H1 (cell line): ENCODE results near the gene COL4A2. TPM values are rescaled to one million over a fixed set of nuclear protein-coding genes. Genes with fewer than 3 reads are reported as not detected.

Source experiments
- CTCF ChIA-PET: fragments of 300-600 bp; sonication (Branson Sonifier 250); formaldehyde crosslinking; loops from one replicate; lab custom pipeline; 2021; ENCODE audit not compliant: partially characterized antibody; lab: Charles Lee
- POLR2A ChIA-PET: fragments of 300-600 bp; sonication (Branson Sonifier 250); formaldehyde crosslinking; loops from one replicate; lab custom pipeline; 2021; ENCODE audit warnings: inconsistent platforms; ENCODE audit not compliant: partially characterized antibody; lab: Charles Lee
- DNase-seq, 2 experiments: peaks; one replicate each; pipeline versions ENCODE4 v3.0.0 to v3.0.0-alpha.2; 2010 to 2022; ENCODE audit warnings: low spot score in 2 of 2, low read depth in 1 of 2, mixed read lengths in 1 of 2
- FAIRE-seq: peaks from 2 replicates; lab custom pipeline; 2011; peaks lifted over from hg19 to GRCh38; lab: Jason Lieb, UNC
- H2AFZ ChIP-seq: 2 replicates; pipeline ENCODE4 v1.8.1; 2012; ENCODE audit warnings: low read length, inconsistent platforms
- H2AK5ac ChIP-seq: 2 replicates; pipeline ENCODE4 v1.6.1; 2013; ENCODE audit warnings: low read depth, low read length
- H2BK120ac ChIP-seq: replicated peaks from 2 replicates; pipeline ENCODE3; 2013; ENCODE audit warnings: low read depth, low read length, inconsistent platforms
- H2BK12ac ChIP-seq: 2 replicates; pipeline ENCODE4 v1.6.1; 2013; ENCODE audit warnings: low read depth, low read length
- H2BK15ac ChIP-seq: 2 replicates; pipeline ENCODE4 v1.6.1; 2013; ENCODE audit warnings: low read length
- H2BK20ac ChIP-seq: 2 replicates; pipeline ENCODE4 v1.6.1; 2013; ENCODE audit warnings: low read length
- H2BK5ac ChIP-seq: 2 replicates; pipeline ENCODE4 v1.6.1; 2013; ENCODE audit warnings: low read depth, low read length
- H3K14ac ChIP-seq: 2 replicates; pipeline ENCODE4 v1.6.1; 2013; ENCODE audit warnings: inconsistent platforms; ENCODE audit not compliant: insufficient read length
- H3K18ac ChIP-seq: 2 replicates; pipeline ENCODE4 v1.6.1; 2013; ENCODE audit warnings: low read length; ENCODE audit errors: extremely low read depth
- H3K23ac ChIP-seq: 2 replicates; pipeline ENCODE4 v1.6.1; 2013; ENCODE audit warnings: inconsistent platforms; ENCODE audit not compliant: insufficient read length
- H3K23me2 ChIP-seq: 2 replicates; pipeline ENCODE4 v1.6.1; 2013; ENCODE audit warnings: low read depth, low read length
- H3K27ac ChIP-seq: 2 replicates; pipeline ENCODE4 v1.6.1; 2011; ENCODE audit warnings: low read depth, low read length, inconsistent platforms
- H3K27me3 ChIP-seq, 4 experiments: replicated peaks in 1 of 4; 1 replicate in 1 of 4; 2 replicates in 3 of 4; pipeline versions ENCODE4 v1.6.1 to v1.8.1; 2011 to 2013; ENCODE audit warnings: low read length in 3 of 4, mild to moderate bottlenecking in 3 of 4, inconsistent platforms in 2 of 4, mixed read lengths in 2 of 4, moderate library complexity in 1 of 4; ENCODE audit not compliant: control insufficient read depth in 3 of 4, insufficient read depth in 3 of 4; ENCODE audit errors: extremely low read depth in 1 of 4
- H3K36me3 ChIP-seq, 4 experiments: 2 replicates each; pipeline versions ENCODE4 v1.6.1 to v1.8.1; 2011 to 2013; ENCODE audit warnings: mild to moderate bottlenecking in 4 of 4, low read length in 3 of 4, moderate library complexity in 2 of 4, control low read depth in 1 of 4, inconsistent platforms in 1 of 4; ENCODE audit not compliant: insufficient read depth in 4 of 4, control insufficient read depth in 2 of 4
- H3K4ac ChIP-seq: replicated peaks from 2 replicates; pipeline ENCODE3; 2013; ENCODE audit warnings: low read length, low read depth, mixed read lengths, inconsistent platforms; ENCODE audit not compliant: insufficient read length
- H3K4me1 ChIP-seq, 4 experiments: replicated peaks in 1 of 4; 1 replicate in 1 of 4; 2 replicates in 3 of 4; pipeline versions ENCODE4 v1.6.1 to v1.8.1; 2011 to 2013; ENCODE audit warnings: low read length in 3 of 4, inconsistent platforms in 2 of 4, mixed read lengths in 1 of 4; ENCODE audit not compliant: insufficient read depth in 4 of 4, control insufficient read depth in 3 of 4
- H3K4me2 ChIP-seq, 2 experiments: 2 replicates each; pipeline versions ENCODE4 v1.6.1 to v1.8.1; 2011 to 2013; ENCODE audit warnings: low read depth in 2 of 2, low read length in 2 of 2, control low read depth in 1 of 2, inconsistent platforms in 1 of 2, mild to moderate bottlenecking in 1 of 2; ENCODE audit not compliant: insufficient read depth in 1 of 2
- H3K4me3 ChIP-seq, 4 experiments: fragments of 200-600, 300-600 bp in 1 of 4; sonication (generic), shearing (Covaris generic), sonication (Bioruptor Twin) in 1 of 4; 2 replicates each; pipeline versions ENCODE4 v1.5.1 to v1.8.1; 2011 to 2016; ENCODE audit warnings: low read length in 4 of 4, low read depth in 3 of 4, control low read depth in 2 of 4, inconsistent platforms in 2 of 4, mild to moderate bottlenecking in 2 of 4, mixed read lengths in 1 of 4, moderate library complexity in 1 of 4; ENCODE audit not compliant: insufficient read depth in 2 of 4; ENCODE audit errors: extremely low read depth in 1 of 4
- H3K56ac ChIP-seq: replicated peaks from 2 replicates; pipeline ENCODE3; 2013; ENCODE audit warnings: low read depth, mild to moderate bottlenecking, mixed read lengths, low read length, inconsistent platforms; ENCODE audit not compliant: insufficient read length
- H3K79me1 ChIP-seq: 2 replicates; pipeline ENCODE4 v1.6.1; 2013; ENCODE audit warnings: low read depth, low read length, control low read depth
- H3K79me2 ChIP-seq, 2 experiments: 2 replicates each; pipeline versions ENCODE4 v1.6.1 to v1.8.1; 2012 to 2013; ENCODE audit warnings: low read length in 2 of 2, mild to moderate bottlenecking in 2 of 2, inconsistent platforms in 1 of 2; ENCODE audit not compliant: insufficient read depth in 2 of 2, control insufficient read depth in 1 of 2
- H3K9ac ChIP-seq, 4 experiments: replicated peaks in 1 of 4; 1 replicate in 1 of 4; 2 replicates in 3 of 4; pipeline versions ENCODE4 v1.6.1 to v1.8.1; 2011 to 2013; ENCODE audit warnings: low read depth in 3 of 4, low read length in 3 of 4, control low read depth in 2 of 4, mild to moderate bottlenecking in 2 of 4, moderate library complexity in 2 of 4, inconsistent platforms in 1 of 4; ENCODE audit errors: extremely low read depth in 1 of 4
- H3K9me3 ChIP-seq, 2 experiments: 2 replicates each; pipeline versions ENCODE4 v1.6.1 to v1.8.1; 2012 to 2013; ENCODE audit warnings: mild to moderate bottlenecking in 2 of 2, moderate library complexity in 2 of 2, control low read depth in 1 of 2, inconsistent platforms in 1 of 2, low read depth in 1 of 2, low read length in 1 of 2, mixed read lengths in 1 of 2; ENCODE audit not compliant: insufficient read depth in 2 of 2
- H4K20me1 ChIP-seq, 2 experiments: replicated peaks in 1 of 2; 2 replicates each; pipeline versions ENCODE3 to v1.8.1; 2011 to 2013; ENCODE audit warnings: inconsistent platforms in 2 of 2, low read length in 2 of 2, mild to moderate bottlenecking in 1 of 2; ENCODE audit not compliant: insufficient read depth in 2 of 2, control insufficient read depth in 1 of 2
- H4K5ac ChIP-seq: 2 replicates; pipeline ENCODE4 v1.6.1; 2013; ENCODE audit warnings: low read length, low read depth, mixed read lengths, inconsistent platforms; ENCODE audit not compliant: insufficient read length
- H4K8ac ChIP-seq: 2 replicates; pipeline ENCODE4 v1.8.0; 2013; ENCODE audit warnings: mild to moderate bottlenecking, moderate library complexity, low read length, inconsistent platforms; ENCODE audit not compliant: insufficient read depth; ENCODE audit errors: extremely low read depth
- H4K91ac ChIP-seq: replicated peaks from 2 replicates; pipeline ENCODE3; 2013; ENCODE audit warnings: low read length, mixed read lengths, inconsistent platforms; ENCODE audit not compliant: insufficient read length
- CREB1 ChIP-seq: IDR thresholded peaks from 2 replicates; pipeline ENCODE4 v1.6.1; 2012; ENCODE audit warnings: inconsistent platforms
- WGBS, 2 experiments: shearing (Covaris generic) in 1 of 2; methylation state at CpG; one replicate each; pipeline versions ENCODE4 v1.1.6 to v1.1.7; 2013 to 2015; ENCODE audit warnings: low lambda C conversion rate in 2 of 2, mixed read lengths in 2 of 2, inconsistent platforms in 1 of 2, low coverage in 1 of 2, missing lambda C conversion rate in 1 of 2; ENCODE audit not compliant: insufficient replicate concordance in 2 of 2, insufficient coverage in 1 of 2, insufficient read length in 1 of 2; ENCODE audit errors: extremely low coverage in 1 of 2, missing lambda C conversion rate in 1 of 2; 5-methylcytosine and 5-hydroxymethylcytosine counted together
- polyA plus RNA-seq, 7 experiments: library from polyadenylated mRNA; depleted of rRNA in 3 of 7; stranded (reverse) in 5 of 7; unstranded in 2 of 7; fragments of >200 nt in 5 of 7; fragments of 200-250 nt in 2 of 7; gene quantifications; 1 replicate in 5 of 7; 2 replicates in 1 of 7; 4 replicates in 1 of 7; pipeline versions ENCODE4 v1.2.1 to v1.2.3, GENCODE V29; 2011 to 2013; ENCODE audit warnings: missing spikeins in 2 of 7, mixed read lengths in 2 of 7
- total RNA-seq: library from RNA; stranded (reverse); fragmentation: NEBNext Ultra II Directional; extraction: Animal tissue kit (Norgen Biotek cat#: 25700); gene quantifications from 2 replicates; pipeline ENCODE4 v1.2.1, GENCODE V29; 2021

COL4A2 gene
- total and polyA plus RNA-seq, 2 of the 8 experiments (the other 6 are each of a cell fraction or from before 2014, with no cell fraction given) = 80.4 to 87.3 TPM

DNA sequence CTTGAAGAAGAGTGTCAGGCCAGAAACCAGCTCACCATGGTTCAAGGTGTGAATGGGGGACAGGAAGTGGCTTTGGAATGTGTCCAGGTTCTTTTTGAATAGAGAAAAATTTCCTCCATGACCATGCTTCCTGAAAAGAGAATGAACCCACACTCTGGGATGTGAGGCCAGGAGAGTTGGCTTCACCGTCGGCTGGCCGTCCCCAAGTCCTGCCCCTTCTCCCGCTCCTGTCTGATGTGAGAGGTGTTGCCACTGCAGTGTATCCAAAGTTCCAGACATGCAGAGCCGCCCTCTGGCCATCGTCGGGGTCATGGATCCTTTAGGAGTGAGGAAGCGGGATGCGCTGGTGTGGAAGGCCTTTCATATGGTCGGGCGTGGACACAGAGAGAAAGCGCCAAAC is 101.2 kb downstream of the COL4A2 start:
- 87% methylated on average over 12 of the region's 12 CpGs; no CpG with 5 or more reads in 1 of the 2 experiments for WGBS, 2 experiments
- CTCF ChIA-PET = no interaction called here
- no peaks in the 10 kb centered on the region; a peak in 1 of 8 replicates for H3K36me3 ChIP-seq
- no peak for TF ChIP-seq CREB1

More for the DNA sequence above, 101.2 kb downstream of the COL4A2 start:
- no peak overlapping the region for H3K56ac ChIP-seq
- no peak overlapping the region for H2BK5ac ChIP-seq
- H3K9me3 ChIP-seq = no peaks in the 10 kb centered on the region
- no peak overlapping the region for H3K27ac ChIP-seq
- H4K91ac ChIP-seq = no peak overlapping the region
- no peak for FAIRE-seq
- no peak overlapping the region for H3K14ac ChIP-seq
- H4K20me1 ChIP-seq = peaks cover 0 to 2% of the 10 kb centered on the region in 2 experiments
- H2AK5ac ChIP-seq = no peak overlapping the region
- H4K5ac ChIP-seq = no peak overlapping the region
- H3K4me3 ChIP-seq = no peak overlapping the region
- POLR2A ChIA-PET = no interaction called here
- no peak overlapping the region for H3K18ac ChIP-seq
- no peak overlapping the region for H2BK20ac ChIP-seq
- H3K9ac ChIP-seq = no peak overlapping the region
- H2BK15ac ChIP-seq = no peak overlapping the region
- no peak overlapping the region for H2BK12ac ChIP-seq
- H3K4ac ChIP-seq = no peak overlapping the region
- H3K79me1 ChIP-seq = peaks cover 2% of the 10 kb centered on the region; the same call in 1 of the 2 replicates
- H3K27me3 ChIP-seq = no peaks in the 10 kb centered on the region
- H2AFZ ChIP-seq = no peak overlapping the region
- no peaks in the 10 kb centered on the region for H3K79me2 ChIP-seq
- no peak overlapping the region for H4K8ac ChIP-seq
- H2BK120ac ChIP-seq = no peak overlapping the region
- DNase-seq = no peak
- H3K4me2 ChIP-seq = no peak overlapping the region
- H3K23ac ChIP-seq = no peak overlapping the region
- H3K4me1 ChIP-seq = peaks cover 0 to 6% (median 4%) of the 10 kb centered on the region in 4 experiments; a peak in 3 of 7 replicates
- no peaks in the 10 kb centered on the region; the same call in 1 of the 2 replicates for H3K23me2 ChIP-seq
